ENCODE results near the gene SNORC. TPM values are rescaled to one million over a fixed set of nuclear protein-coding genes. Genes with fewer than 3 reads are reported as not detected.

The SNORC gene
- total RNA-seq: 2.8 TPM

GRCh38 chr2:232870018-232870765 is at the start of gene SNORC:
SNORC (plus strand) TSS chr2:232870264; CDS start chr2:232870342, 78 bp downstream.

Small RNAs within 50 kb of the gene (small RNA-seq; reads per million reads assigned to genes)
- gene RF00019 (ENCODE audit: low replicate concordance): not detected

Other genes with a start within 250 kb of the SNORC start
- gene EFHD1, start 236.7 kb upstream of the SNORC start, total RNA-seq: 0.63 TPM
- 172 TPM for gene GIGYF2, start 172.9 kb upstream of the SNORC start, total RNA-seq
- 3.8 TPM for gene KCNJ13, start 93.7 kb upstream of the SNORC start, total RNA-seq
- gene NGEF, start 143.0 kb downstream of the SNORC start, total RNA-seq: 33.5 TPM
- gene NEU2, start 162.4 kb downstream of the SNORC start, total RNA-seq: not detected
- gene INPP5D, start 190.1 kb downstream of the SNORC start, total RNA-seq: 8.5 TPM